Fibroblast of lung (primary cell): ENCODE measurements around the gene CYB561A3.

Source experiments
- CTCF ChIP-seq, 2 donors: IDR thresholded peaks in 1 of 2; conservative IDR thresholded peaks in 1 of 2; 1 replicate in 1 of 2; 2 replicates in 1 of 2; pipeline ENCODE4 v1.5.1; 2011 to 2012; ENCODE audit warnings: low read length in 2 of 2, control low read depth in 1 of 2, inconsistent platforms in 1 of 2, low read depth in 1 of 2, mild to moderate bottlenecking in 1 of 2
- EZH2 ChIP-seq: IDR thresholded peaks from 2 replicates; pipeline ENCODE4 v1.5.1; 2012; ENCODE audit warnings: low read length, control low read depth, mild to moderate bottlenecking; ENCODE audit errors: missing control alignments

GRCh38 chr11:61362542-61362875 is 827 bp upstream of the CYB561A3 start:
- TF ChIP-seq CTCF (conservative IDR thresholded peaks at IDR 0.05 in 1 of 2, IDR thresholded peaks at IDR 0.05 in 1 of 2; ENCODE audit: low read depth in 1 of 2, low read length in 2 of 2), result no peak
- no peak for TF ChIP-seq EZH2
